GM23248 (cell line): ENCODE data around the gene SMPD3.

Experiments
- EZH2 ChIP-seq: fragments of 200-600 bp; sonication (generic); IDR thresholded peaks from 2 replicates; pipeline ENCODE4 v1.6.1; 2018; ENCODE audit warnings: antibody characterized with exemption, mild to moderate bottlenecking; ENCODE audit not compliant: insufficient read depth, poor library complexity, severe bottlenecking
- EZH2phosphoT487 ChIP-seq: fragments of 200-600 bp; sonication (generic); IDR thresholded peaks from 2 replicates; pipeline ENCODE4 v1.6.1; 2018; ENCODE audit warnings: antibody characterized with exemption, moderate library complexity, mild to moderate bottlenecking, low read depth; ENCODE audit not compliant: insufficient read depth

GRCh38 chr16:68445458-68445857, 2.9 kb downstream of the SMPD3 start:
- TF ChIP-seq EZH2 (no peak), EZH2phosphoT487 (no peak)
